ENCODE data around the gene UBQLN4.

DNA sequence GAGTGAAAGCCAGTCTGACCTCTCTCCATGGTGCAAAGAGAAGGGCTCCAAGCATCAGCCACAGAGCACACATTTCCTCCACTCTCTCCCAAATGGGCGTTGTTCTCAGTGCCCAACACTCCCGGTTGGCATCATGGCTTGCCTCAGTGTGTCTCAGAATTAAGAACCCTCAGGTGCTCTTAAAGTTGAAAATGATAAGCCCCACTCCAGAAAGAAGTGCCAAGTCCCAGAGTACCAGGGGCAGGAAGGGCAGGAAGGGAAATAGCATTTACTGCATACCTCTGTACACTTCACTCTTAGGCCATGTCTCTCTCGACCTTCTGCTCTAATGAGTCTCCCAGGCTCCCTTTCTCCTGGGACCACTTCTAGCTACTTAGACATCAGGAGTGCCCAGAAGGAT lies 60.0 kb downstream of the UBQLN4 start:
- TF ChIP-seq CTCF (IDR thresholded peaks at IDR 0.05) (no peak), POLR2A (IDR thresholded peaks at IDR 0.05) (no peak)
